Transverse colon (tissue), 4 donors: ENCODE results near the gene SERPINH1.

ENCODE experiments used
- CTCF ChIP-seq, 5 experiments: fragments of 200-600 bp in 3 of 5; fragments of 450-650 bp in 2 of 5; sonication (generic) in 3 of 5; IDR thresholded peaks; 1 replicate in 2 of 5; 2 replicates in 3 of 5; pipeline ENCODE4 v1.5.1; 2016 to 2017; ENCODE audit warnings: antibody characterized with exemption in 5 of 5, inconsistent platforms in 3 of 5, mild to moderate bottlenecking in 2 of 5, moderate library complexity in 1 of 5
- EP300 ChIP-seq: sonication (generic); formaldehyde crosslinking; IDR thresholded peaks from one replicate; pipeline ENCODE4 v1.6.1; 2017; ENCODE audit warnings: antibody characterized with exemption, low read depth
- POLR2A ChIP-seq: fragments of 450-650 bp; IDR thresholded peaks from one replicate; pipeline ENCODE4 v1.6.1; 2016; ENCODE audit warnings: antibody characterized with exemption, mild to moderate bottlenecking, moderate library complexity
- POLR2AphosphoS5 ChIP-seq, 3 donors: sonication (generic); formaldehyde crosslinking; IDR thresholded peaks; one replicate each; pipeline ENCODE4 v1.6.1; 2016; ENCODE audit warnings: antibody characterized with exemption in 3 of 3

DNA sequence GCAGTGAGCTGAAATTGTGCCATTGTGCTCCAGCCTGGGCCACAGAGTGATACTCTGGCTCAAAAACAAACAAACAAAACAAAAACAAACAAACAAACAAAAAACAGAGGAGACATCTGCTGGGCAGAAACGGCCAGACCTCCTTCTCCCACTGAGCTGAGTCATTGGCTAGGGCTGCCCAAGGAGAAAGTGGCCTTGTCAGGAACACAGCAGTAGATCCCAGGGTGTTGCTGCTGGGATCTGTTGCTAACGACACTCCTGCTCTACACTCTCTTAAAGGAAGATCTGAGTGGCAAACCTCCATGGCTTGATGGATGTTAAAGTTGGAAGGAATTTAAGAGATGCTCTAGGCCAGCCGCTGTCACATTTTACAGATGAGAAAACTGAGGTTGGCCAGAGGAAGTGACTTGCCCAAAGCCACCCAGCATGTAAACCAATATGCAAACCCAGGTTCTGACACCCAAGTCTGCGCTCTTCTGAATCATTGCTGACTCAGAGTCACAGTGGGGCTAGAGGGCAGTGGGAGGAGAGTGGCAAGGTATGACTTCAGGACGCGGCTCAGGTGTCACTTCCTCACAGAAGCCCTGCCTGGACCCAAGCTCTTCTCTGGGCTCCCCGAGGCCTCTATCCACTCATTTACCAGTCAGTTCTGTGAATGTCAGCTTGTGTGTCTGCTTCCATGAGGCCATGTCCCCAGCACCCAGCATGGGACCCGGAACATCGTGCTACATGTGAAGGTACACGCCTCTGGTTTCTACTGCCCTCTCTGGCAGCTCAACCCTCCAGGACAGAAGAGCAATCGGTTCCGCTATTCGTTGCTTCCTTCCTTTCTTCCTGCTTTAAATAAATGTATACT, 25.0 kb upstream of the SERPINH1 start:
- TF ChIP-seq POLR2AphosphoS5 (IDR thresholded peaks at IDR 0.05) (no peak), POLR2A (no peak), CTCF (IDR thresholded peaks at IDR 0.05) (no peak), EP300 (no peak)
